HG03469 (cell line): ENCODE data around the gene NPSR1.

Experiments
- ATAC-seq: cut with Tn5 transposase; IDR thresholded peaks from one replicate; pipeline ENCODE4 v1.9.1; 2021; ENCODE audit warnings: mild to moderate bottlenecking, moderate library complexity, moderate number of reproducible peaks; ENCODE audit not compliant: unreplicated experiment

The NPSR1 gene

DNA sequence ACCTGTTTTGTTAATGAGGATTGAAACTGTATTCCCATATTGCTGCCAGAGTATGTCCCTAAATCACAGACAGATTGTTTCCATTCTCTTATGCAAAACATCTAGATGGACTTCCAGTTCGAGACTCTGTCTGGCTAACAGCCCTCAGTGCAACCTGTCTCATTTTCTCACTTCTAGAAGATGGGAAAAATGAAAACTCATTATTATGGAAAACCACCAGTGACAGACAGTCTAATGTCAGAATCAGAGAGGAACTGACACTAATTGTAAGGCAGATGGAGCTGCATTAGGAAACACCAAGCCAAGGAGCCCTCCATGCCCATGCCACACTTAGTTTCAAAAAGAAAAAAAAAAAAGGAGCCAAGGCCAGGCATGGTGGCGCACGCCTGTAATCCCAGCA is 61.6 kb downstream of the NPSR1 start:
- ATAC-seq = no peak

DNA sequence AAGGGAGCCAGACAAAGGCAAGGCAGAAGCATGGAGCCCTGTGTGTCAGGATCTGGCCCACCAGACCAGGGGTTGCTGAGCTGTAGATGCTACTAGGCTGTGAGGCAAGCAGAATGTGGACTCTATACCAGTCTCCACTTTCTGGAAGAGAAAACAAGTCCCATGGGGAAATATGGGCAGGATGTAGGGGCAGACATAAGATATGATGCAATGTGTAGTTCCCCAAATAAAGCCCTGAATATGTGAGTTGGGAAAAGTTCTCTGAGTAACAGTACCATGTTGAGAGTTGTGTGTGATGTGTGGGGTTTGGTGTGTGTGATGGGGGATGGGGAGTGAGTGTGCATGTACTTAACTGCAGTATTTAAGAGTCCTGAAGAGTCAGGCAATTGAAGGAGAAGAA is 62.3 kb downstream of the NPSR1 start:
- ATAC-seq = no peak

DNA sequence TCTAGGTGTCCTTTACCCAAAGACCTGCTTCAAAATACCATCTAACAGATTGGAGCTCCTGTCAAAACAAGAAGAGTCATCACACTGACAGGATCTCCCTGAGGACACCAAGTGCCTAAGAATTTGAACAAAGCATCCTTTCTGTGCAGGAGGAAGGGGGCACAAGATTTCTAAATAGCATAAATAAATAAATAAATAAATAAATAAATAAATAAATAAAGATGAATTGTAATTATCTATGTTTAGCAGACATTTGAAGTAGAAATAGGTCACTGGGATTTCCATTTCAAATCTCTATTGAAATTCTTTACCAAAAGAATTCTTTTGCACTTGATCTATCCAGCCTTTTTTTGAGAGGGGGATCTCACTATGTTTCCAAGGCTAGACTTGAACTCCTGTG is 65.3 kb downstream of the NPSR1 start:
- no peak for ATAC-seq

DNA sequence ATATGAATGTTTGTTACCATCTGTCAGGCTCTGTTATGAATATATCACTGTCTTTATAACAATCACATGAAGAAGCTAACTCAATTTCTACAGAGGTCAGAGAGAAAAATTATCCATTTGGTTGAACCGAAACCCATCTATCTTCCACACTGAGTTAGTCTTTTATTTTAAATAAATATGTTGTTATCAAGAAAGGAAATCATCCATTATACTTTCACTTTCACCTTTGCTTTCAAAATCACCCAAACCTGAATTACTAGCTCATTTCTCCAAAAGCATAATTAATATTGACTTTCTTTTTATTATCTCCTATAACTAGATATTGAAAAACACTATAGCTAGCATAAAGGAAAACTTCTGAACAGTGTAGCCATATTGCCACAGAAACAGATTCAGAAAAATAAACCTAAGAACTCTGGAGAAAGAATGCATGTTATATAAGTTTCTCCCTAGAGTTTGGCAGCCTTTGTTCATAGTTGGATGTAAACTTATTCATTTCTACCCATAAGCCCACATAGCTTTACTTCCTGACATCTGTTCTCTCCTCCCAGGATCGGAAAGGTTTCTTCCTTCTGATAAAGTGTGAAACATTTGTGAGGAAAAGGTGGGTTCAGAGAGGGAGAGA is 66.0 kb downstream of the NPSR1 start:
- no peak for ATAC-seq

DNA sequence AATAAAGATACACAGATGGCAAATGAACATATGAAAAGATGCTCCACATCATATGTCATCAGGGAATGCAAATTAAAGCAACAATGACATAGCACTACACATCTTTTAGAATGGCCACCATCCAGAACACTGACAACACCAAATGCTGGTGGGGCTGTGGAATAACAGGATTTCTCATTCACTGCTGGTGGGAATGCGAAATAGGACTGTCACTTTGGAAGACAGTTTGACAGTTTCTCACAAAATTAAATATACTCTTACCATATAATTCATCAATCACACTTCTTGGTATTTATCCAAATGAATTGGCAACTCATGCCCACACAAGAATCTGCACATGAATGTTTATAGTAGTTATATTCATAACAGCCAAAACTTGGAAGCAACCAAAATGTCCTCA is 68.2 kb downstream of the NPSR1 start:
- no peak for ATAC-seq

DNA sequence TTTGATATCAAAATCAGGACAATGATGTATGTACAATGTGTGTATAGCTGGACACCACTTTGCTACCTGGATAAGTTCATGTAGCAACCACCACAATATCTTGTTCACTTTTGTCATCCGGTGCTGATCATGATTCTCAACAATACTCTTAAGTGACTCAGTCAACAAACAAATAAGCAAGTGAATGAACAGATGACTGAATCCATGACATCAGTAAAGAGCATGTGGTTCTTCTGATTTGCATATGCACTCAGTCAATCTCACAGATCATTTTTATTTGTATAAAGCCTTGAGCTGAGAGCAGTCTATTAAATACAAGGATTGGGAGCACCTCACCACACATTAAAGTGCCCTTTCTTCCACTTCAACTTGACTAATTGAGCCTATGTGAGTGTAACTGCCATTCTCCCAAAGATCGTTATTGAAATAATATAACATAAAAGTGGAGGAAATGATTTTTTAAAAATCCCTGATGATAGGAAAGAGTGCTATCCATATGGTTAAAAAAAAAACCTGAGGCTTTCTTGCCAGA is 69.5 kb downstream of the NPSR1 start:
- ATAC-seq = no peak

DNA sequence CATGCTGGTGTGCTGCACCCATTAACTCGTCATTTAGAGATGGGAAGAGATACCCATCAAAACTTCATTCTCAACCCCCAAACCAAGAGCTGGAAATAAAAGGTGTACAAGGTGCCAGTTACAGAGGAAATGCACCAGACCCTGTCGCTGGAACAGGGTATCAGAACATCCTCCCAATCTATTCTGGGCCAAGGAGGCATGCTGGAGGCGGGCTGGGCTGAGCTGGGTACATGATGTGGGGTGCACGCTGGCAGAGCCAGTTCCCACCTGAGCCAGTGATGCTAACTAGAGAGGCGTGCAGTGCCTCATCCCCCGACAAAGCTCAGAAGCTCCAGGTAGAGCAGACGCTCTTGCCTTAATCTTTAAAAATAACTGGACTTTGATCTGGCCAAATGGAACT is 70.1 kb downstream of the NPSR1 start:
- no peak for ATAC-seq

DNA sequence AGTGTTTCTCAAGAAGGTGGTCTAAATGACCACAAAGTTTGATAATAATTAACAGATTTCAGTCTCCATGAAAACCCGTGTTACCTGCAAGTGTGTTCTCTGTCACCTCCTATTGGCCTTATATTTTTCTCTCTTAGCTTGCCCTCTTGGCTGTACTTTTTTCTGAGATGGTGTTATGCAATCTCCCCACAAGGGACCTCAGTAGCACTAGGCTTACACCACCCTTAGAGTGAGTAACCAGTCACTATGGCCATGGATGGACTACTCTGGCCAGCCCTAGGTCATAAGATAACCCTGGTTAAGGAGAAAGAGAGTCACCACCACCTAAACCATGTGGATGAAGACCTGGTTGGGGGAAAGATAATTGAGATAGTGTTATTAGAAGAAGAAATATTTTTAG is 76.8 kb downstream of the NPSR1 start:
- ATAC-seq = no peak

DNA sequence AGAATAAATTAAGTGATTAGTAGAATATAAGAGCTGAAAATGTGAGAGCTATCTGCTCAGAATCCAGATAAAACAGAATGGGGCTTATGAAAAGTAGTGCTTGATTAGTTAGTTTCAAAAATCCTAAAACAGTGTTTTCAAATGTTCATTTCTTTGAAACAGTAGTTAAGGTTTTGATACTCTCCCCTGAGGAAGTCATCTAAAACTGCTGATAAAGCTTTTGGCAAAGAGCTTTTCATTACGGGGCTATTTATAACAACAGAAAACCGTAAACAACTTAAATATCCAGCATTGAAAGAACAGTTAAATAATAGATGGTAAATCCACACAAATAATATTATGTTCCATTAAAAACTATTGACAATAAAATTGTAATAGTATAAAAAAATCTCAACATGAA is 77.5 kb downstream of the NPSR1 start:
- no peak for ATAC-seq

DNA sequence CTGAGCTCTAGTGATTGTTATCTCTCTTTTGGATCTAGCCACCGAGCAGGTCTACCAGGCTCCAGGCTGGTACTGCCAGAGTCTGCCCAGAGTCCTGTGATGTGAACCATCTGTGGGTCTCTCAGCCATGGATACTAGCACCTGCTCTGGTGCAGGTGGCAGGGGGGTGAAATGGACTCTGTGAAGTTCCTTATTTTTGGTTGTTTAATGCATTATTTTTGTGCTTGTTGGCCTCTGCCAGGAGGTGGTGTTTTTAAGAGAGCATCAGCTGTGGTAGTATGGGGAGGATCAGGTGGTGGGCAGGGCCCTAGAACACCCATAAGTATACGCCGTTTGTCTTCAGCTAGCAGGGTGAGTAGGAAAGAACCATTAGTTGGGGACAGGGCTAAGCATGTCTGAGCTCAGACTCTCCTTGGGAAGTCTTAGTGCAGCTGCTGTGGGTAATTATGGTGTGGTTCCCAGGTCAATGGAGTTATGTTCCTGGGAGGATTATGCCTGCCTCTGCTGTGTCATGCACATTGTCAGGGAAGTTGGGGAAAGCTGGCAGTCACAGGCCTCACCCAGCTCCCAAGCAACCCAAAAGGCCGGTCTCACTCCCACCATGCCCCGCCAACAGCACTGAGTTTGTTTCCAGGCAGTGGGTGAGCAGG is 81.8 kb downstream of the NPSR1 start:
- ATAC-seq = no peak

DNA sequence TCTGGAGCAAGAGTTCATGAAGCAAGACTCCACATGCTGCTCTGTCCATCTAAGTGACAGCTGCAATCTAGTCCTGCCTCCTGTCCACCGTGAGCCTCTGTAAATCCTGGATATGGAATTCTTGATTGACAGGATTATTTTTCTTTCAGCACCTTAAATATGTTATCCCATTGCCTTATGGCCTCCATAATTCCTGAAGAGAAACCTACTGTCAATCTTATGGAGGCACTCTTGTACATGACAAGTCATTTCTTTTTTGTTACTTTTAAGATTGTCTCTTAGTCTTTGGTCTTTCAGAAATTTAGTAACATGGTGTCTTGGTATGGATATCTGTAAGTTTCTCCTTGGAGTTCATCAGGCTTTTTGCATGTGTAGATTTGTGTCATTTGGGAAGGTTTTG is 82.8 kb downstream of the NPSR1 start:
- no peak for ATAC-seq

DNA sequence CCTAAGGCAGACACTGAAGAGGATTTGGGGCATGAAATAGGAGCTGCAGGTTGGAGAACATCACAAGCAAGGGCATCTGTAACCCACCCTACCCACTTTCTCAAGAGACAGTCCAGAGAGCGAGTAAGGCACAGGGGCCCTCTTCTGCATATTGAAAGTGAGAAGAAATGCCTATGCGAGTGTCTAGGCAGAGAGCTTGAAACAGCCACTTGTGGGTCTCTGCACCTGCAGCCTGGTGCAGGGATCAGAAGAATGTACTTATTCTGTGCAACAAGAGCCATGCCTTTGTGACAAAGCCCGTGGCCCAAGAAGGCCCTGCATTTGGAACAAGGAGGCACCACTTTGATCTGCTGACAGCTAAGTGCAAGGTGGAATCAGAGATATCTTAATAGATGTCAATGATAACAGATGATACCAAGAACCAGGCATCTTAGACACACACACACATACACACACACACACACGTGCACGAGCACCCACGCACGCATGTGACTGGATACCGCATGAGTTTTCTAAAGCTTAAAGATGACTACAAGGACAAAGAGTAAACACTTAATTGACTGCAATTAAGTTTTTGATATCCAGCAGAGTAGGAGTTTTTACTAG is 89.3 kb downstream of the NPSR1 start:
- ATAC-seq = no peak

DNA sequence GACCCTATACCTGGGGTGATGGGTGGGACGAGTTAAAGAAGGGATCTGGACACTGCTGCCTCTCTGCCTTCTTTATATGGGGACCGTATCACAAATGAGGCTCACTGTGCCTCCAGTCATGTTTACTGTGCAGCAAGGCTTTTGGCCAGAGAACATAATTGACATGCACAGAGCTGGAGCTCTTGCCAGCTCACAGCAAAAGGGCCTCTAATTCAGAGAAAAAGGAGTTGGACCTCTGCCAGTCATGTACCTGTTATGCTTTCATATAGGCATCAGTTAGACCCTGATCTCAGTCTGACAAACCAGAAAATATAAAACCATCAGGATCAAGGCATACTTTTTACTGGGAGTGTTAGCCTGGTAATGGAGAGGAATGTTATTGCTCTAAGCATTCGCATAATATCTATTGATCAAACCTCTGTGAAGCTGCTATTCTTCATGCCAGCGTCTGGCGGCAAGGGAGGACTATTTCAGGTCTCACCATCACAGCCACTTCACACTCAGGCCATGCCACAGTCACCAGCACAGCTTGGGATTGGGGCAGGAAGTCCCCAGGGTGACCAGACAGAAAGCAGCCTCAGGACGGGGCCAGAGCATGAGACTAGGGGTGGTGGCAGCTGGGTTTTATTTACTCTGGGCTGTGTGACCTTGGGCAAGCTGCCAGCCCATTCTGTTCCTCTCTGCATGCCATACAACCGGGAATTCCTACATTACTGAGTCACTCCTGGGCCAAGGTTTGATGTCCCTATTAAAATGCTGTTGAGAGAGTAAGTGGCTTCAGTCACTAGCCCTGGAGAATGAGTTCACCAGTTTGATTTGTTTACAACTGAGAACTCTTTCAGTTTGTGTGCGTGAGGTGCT is 90.1 kb downstream of the NPSR1 start:
- no peak for ATAC-seq

DNA sequence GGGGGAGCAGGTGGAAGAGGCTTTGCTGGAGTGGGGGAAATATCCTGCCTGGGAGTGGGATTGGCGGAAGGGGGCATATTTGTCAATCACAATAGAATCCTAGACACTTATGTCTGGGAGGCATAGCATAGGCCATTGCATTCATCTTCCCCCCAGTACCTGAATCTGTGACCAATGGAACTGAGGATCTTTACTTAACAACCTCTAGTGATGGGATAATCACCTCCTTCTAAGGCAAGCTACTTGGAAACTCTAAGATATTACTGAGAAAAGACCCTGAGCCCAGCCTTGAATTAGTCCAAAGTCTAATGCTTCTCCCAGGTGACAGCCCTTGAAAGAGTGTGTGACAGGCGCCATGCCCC is 90.7 kb downstream of the NPSR1 start:
- no peak for ATAC-seq

DNA sequence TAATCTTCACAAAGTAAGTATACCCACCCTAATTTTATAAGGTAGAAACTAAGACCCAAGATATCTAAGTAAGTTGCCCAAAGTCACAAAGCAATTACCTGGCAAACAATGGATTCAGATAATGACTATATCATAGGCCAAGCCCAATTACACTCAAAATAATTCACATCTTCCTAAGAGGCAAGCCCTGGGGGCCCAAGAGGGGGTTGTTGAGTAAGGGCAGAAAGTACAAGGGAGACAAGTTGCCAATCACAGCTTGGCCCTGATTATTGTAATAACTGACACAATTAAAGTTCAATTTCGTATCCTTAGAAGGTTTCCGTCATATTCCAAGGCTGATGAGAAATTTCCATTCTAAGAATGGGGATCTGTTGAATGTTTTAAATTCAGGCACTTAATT is 91.4 kb downstream of the NPSR1 start:
- no peak for ATAC-seq

DNA sequence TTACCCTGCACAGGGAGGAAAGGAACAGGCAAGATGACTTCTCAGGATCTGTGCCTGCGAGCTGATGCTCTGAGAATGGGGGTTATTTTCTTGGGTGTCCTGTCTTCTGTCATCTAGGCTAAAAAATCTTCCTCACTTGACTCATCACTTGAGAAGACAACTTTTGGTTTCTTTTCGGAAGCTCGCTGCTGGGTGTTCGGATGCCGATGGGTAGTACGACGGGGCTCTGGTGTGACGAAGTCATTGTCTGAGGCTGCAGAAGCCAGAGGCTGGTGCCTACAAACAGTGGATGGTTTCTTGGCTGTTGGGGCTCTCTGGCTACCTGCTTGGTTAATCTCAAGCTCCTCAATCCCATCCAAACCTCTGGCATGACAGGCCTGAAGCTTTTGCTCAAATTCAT is 92.2 kb downstream of the NPSR1 start:
- ATAC-seq = no peak

DNA sequence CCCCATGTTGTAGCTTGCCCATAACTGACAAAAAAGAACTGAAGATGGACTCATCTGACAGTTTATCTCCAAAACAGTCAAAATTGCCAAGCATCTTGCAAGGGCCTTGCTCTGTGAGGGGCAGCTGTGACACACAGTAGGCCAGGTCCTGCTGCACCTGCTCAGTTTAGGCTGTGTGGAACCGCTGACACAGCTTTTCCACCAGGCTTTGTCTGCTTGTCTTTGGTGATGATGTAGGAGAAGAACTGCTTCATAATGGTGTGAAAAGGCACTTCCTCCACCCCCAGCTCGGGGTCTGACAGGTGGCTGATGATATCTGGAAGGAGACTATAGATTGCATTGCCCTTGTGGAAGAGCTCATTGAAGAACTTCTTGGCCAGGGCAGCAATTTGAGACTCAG is 92.6 kb downstream of the NPSR1 start:
- ATAC-seq = no peak

DNA sequence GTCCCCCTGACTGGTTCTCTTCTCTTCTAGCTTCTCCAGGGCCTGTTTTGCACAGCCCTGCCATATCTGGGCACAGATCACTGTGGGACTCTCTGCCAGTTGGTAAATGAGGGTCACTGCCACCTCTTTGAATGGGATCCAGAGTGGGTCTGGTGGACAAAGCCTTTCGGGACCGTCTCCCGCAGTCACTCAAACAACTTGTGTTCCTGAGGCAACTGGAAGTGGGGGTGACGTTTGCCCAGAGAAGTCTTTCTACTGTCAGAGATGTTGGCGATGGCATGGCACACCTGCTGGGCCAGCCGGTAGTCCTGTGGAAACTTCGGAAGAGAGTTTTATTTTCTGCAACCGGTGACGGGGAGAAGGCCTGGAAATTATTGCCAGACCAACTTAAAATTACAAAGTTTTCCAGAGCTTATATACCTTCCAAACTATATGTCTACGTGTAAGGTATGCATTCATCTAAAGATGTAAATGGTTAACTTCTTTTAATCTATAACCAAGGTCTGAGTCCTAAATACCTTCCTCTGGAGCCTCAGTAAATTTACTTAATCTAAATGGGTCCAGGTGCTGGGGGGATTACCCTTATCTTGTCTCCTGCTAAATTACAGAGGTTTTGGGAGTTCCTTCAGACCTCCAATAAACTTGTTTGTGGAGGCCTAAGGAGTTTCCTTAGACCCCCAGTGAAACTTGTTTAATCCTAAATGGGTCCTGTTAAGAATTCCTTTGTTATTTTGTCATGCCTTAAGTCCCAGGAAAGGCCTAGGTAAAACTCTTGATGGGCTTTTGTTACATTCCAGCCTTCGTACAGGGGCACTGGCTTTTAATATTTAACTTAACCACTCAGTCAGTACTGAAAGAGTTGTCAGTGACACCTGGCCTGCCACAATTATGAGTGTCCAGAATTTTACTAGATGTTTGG is 94.0 kb downstream of the NPSR1 start:
- ATAC-seq = no peak

DNA sequence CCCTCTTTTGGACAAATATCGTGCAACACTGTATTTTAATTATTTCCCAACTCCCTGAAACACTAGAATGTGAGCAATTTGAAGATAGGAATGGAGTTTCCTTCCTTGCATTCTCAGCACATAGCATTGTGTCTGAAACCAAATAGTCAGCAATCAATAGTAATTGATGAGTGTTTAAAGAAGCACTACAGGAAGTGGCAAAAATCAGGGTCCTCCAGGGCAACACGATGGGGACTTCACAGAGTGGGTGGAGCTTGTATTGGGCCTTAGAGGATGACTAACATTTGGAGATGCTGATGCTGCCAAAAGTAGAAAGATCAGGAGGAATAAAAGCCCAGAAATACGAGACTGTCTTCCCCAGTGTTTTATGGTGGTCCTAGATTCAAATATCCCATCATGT is 94.9 kb downstream of the NPSR1 start:
- no peak for ATAC-seq

DNA sequence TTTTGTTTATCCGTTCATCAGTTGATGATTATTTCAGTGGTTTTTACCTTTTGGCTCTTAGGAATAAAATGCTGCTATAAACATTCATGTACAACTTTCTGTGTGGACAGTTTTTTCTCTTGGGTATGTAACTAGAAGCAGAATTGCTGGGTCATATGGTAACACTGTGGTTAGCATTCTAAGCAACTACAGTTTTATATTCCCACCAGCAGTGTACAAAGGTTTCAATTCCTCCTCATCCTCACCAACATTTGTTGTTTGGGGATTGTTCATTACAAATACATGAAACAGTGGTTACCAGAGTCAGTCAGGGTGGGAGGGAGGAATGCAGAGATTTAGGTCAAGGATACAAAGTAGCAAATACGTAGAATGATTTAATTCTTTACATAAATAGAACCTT is 97.0 kb downstream of the NPSR1 start:
- peak; percentile 35 for ATAC-seq
